HG03280 (cell line): ENCODE results near the gene CD6.

Source experiments
- ATAC-seq: cut with Tn5 transposase; IDR thresholded peaks from one replicate; pipeline ENCODE4 v1.9.1; 2021; ENCODE audit warnings: mild to moderate bottlenecking, moderate library complexity; ENCODE audit not compliant: unreplicated experiment

CD6 gene

GRCh38 chr11:61007956-61008896 is 36.7 kb downstream of the CD6 start:
- no peak for ATAC-seq

- no peak for ATAC-seq
Measured at GRCh38 chr11:61008971-61009370, 37.5 kb downstream of the CD6 start.

GRCh38 chr11:61009392-61010275 is 38.2 kb downstream of the CD6 start:
- ATAC-seq, result no peak

GRCh38 chr11:61010466-61011228 is 39.2 kb downstream of the CD6 start:
- no peak for ATAC-seq

- ATAC-seq, result no peak
Measured at GRCh38 chr11:61011229-61011870, 39.9 kb downstream of the CD6 start.

- ATAC-seq, result no peak
Measured at GRCh38 chr11:61011950-61012736, 40.7 kb downstream of the CD6 start.

- no peak for ATAC-seq
Measured at GRCh38 chr11:61012737-61013215, 41.3 kb downstream of the CD6 start.

GRCh38 chr11:61018059-61018458 is 46.6 kb downstream of the CD6 start:
- no peak for ATAC-seq

GRCh38 chr11:61019037-61019831 is 47.8 kb downstream of the CD6 start:
- no peak for ATAC-seq

GRCh38 chr11:61019832-61020405 is 48.4 kb downstream of the CD6 start:
- no peak for ATAC-seq

GRCh38 chr11:61020551-61021235 is 49.2 kb downstream of the CD6 start:
- ATAC-seq, result no peak

- no peak for ATAC-seq
Measured at GRCh38 chr11:61021661-61022212, 50.3 kb downstream of the CD6 start.

- no peak for ATAC-seq
Measured at GRCh38 chr11:61022311-61023085, 51.0 kb downstream of the CD6 start.

GRCh38 chr11:61023086-61023965 is 51.8 kb downstream of the CD6 start:
- no peak for ATAC-seq

GRCh38 chr11:61023966-61024295 is 52.5 kb downstream of the CD6 start:
- ATAC-seq, result no peak
